ENCODE measurements around the gene PEAK3. TPM values are rescaled to one million over a fixed set of nuclear protein-coding genes. Genes with fewer than 3 reads are reported as not detected.

PEAK3 gene
- total RNA-seq, 6 donors from 2014 or later: 2.4 to 8.6 (median 4.6) TPM

DNA sequence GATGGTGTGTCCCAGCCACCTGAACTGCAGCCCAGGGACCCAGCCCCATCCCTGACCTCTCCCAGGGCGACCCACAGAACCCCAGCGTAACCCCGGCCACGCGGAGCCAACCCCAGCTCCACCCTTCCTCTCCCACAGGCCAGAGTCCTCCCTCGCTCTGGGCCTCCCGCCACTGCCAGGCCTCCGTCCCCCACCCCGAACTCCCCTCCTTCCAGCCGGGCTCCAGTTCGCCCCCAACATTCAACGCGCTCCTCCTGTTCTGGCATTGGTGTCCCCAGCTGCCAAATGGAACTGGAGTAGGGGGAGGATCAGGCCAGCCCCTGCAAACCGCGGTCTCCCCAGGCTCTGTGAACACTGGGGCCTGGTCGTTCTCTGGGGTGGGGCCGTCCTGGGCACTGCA, 18.6 kb upstream of the PEAK3 start:
- H3K27me3 ChIP-seq: peaks cover 0 to 21% (median 4%) of the 10 kb centered on the region in 4 donors
- TF ChIP-seq EP300 (IDR thresholded peaks at IDR 0.05): no peak
- no peak for TF ChIP-seq POLR2A (IDR thresholded peaks at IDR 0.05)
- TF ChIP-seq, protein P1, sequence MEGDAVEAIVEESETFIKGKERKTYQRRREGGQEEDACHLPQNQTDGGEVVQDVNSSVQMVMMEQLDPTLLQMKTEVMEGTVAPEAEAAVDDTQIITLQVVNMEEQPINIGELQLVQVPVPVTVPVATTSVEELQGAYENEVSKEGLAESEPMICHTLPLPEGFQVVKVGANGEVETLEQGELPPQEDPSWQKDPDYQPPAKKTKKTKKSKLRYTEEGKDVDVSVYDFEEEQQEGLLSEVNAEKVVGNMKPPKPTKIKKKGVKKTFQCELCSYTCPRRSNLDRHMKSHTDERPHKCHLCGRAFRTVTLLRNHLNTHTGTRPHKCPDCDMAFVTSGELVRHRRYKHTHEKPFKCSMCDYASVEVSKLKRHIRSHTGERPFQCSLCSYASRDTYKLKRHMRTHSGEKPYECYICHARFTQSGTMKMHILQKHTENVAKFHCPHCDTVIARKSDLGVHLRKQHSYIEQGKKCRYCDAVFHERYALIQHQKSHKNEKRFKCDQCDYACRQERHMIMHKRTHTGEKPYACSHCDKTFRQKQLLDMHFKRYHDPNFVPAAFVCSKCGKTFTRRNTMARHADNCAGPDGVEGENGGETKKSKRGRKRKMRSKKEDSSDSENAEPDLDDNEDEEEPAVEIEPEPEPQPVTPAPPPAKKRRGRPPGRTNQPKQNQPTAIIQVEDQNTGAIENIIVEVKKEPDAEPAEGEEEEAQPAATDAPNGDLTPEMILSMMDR (IDR thresholded peaks at IDR 0.05): no peak
- TF ChIP-seq POLR2AphosphoS5 (IDR thresholded peaks at IDR 0.05): no peak
- H3K9me3 ChIP-seq: no peaks in the 10 kb centered on the region
- no peaks in the 10 kb centered on the region for H3K36me3 ChIP-seq
- ATAC-seq (ENCODE audit: low FRiP score in 2 of 2) (no peak), DNase-seq (no peak)
- H3K4me3 ChIP-seq: no peak overlapping the region
- H3K27ac ChIP-seq: no peak overlapping the region
- WGBS, 2 donors: 68 to 76% methylated on average over 13 of the region's 17 CpGs
- H3K4me1 ChIP-seq: peaks cover 5 to 12% (median 10%) of the 10 kb centered on the region in 4 donors

DNA sequence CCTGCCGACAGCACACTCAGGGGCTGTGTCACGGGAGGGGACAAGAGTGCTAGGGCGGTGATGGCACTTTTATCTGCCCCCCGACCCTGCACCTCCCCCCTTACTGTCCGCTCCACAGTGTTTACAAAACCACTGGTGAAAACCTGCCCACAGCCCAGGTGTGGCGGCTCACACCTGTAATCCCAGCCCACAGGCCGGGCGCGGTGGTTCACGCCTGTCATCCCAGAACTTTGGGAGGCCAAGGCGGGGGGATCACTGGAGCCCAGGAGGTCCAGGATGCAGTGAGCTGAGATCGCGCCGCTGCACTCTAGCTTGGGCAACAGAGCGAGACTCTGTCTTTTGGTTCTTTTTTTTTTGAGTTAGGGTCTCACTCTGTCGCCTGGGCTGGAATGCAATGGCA, 14.2 kb upstream of the PEAK3 start:
- Histone ChIP-seq H3K27ac (no peak overlapping the region), H3K4me1 (peaks cover 9 to 20% (median 14%) of the 10 kb centered on the region in 4 donors), H3K36me3 (no peaks in the 10 kb centered on the region), H3K4me3 (no peak overlapping the region), H3K9me3 (no peaks in the 10 kb centered on the region), H3K27me3 (peaks cover 0 to 12% (median 7%) of the 10 kb centered on the region in 4 donors)
- DNase-seq (no peak), ATAC-seq (ENCODE audit: low FRiP score in 2 of 2) (no peak)
- 80 to 83% methylated on average over 6 to 16 of the region's 16 CpGs for WGBS, 2 donors
- TF ChIP-seq EP300 (IDR thresholded peaks at IDR 0.05): no peak
- TF ChIP-seq POLR2AphosphoS5 (IDR thresholded peaks at IDR 0.05): no peak
- TF ChIP-seq, protein P1 (IDR thresholded peaks at IDR 0.05): no peak
- TF ChIP-seq POLR2A (IDR thresholded peaks at IDR 0.05): no peak

DNA sequence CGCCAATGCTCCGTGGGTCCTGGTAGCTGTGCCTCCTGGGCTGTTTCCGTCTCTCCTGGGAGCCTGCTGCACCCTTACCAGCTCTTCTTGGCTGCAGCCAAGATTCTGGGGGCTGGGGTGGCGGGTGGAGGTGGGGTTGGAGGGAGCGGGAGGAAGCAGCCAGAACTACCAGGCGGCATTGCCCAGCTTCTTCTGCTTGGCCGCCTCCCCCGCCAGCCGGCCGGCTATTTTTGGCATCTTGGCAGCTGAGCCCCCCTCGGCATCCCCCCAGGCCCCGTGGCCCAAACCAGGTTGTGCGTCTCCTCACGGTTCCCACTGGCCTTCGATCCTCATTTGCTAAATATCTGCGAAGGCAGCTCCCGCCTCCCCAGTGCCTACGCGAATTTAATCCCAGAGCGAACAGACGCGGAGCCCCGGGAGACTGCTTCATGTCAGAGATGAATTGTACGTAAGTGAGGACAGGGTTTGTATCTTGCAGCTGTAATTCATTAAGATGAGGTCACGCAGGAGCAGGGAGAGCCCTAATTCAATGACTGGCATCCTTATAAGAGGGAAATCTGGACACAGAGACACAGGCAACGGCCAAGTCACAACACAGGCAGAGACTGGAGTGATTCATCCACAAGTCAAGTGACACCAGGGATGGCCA, 12.8 kb upstream of the PEAK3 start:
- DNase-seq: no peak
- peaks cover 0 to 22% (median 17%) of the 10 kb centered on the region in 4 donors for H3K27me3 ChIP-seq
- TF ChIP-seq, protein P1 (IDR thresholded peaks at IDR 0.05): no peak
- 39 to 44% methylated on average over 8 to 24 of the region's 26 CpGs for WGBS, 2 donors
- H3K27ac ChIP-seq: no peak overlapping the region
- no peak overlapping the region for H3K4me3 ChIP-seq
- ATAC-seq (ENCODE audit: low FRiP score in 2 of 2): peak in 1 of 2 donors; percentile 43
- H3K4me1 ChIP-seq: peaks cover 22 to 33% (median 27%) of the 10 kb centered on the region in 4 donors
- no peaks in the 10 kb centered on the region for H3K36me3 ChIP-seq
- H3K9me3 ChIP-seq: no peaks in the 10 kb centered on the region

GRCh38 chr19:2291185-2291751, 9.3 kb upstream of the PEAK3 start:
- H3K9me3 ChIP-seq: no peaks in the 10 kb centered on the region
- ATAC-seq (ENCODE audit: low FRiP score in 2 of 2): no peak
- 0% methylated on average over 10 of the region's 67 CpGs; no CpG with 5 or more reads in 1 of the 2 donors for WGBS, 2 donors
- peaks cover 0 to 30% (median 22%) of the 10 kb centered on the region in 4 donors for H3K27me3 ChIP-seq
- H3K27ac ChIP-seq: peak overlapping the region in 3 of 4 donors; percentile 87
- H3K4me3 ChIP-seq: peak overlapping the region; percentile 32 to 59 (median 49)
- TF ChIP-seq POLR2A (IDR thresholded peaks at IDR 0.05): no peak
- TF ChIP-seq, protein P1 (IDR thresholded peaks at IDR 0.05): peak in 3 of 6 experiments; percentile 10 to 36 (median 20)
- no peak for TF ChIP-seq EP300 (IDR thresholded peaks at IDR 0.05)
- TF ChIP-seq POLR2AphosphoS5 (IDR thresholded peaks at IDR 0.05): no peak
- peaks cover 25 to 42% (median 40%) of the 10 kb centered on the region in 4 donors for H3K4me1 ChIP-seq
- no peaks in the 10 kb centered on the region for H3K36me3 ChIP-seq
- DNase-seq: peak in 1 of 2 donors; percentile 88

Measured in upper lobe of left lung (tissue), 6 donors.